Measurements from ENCODE around the gene EZH2. TPM values are rescaled to one million over a fixed set of nuclear protein-coding genes. Genes with fewer than 3 reads are reported as not detected.

EZH2 gene
- total and polyA plus RNA-seq, 2 donors (not counting 3 experiments of a cell fraction or from before 2014, with no cell fraction given) = 16.9 to 33.4 TPM

DNA sequence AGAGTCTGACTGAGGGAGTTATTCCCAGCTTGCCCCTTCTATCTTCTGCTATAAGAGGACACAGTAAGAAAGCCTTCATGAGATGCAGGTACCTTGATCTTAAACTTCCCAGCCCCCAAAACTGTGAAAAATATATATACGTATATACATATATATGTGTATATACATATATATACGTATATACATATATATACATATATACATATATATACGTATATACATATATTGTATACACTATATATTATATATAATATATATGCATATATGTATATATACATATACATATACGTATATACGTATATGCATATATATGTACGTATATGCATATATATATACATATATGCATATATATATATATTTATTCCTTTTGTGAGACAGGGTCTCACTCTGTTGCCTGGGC, 17.7 kb downstream of the EZH2 start:
- no peaks in the 10 kb centered on the region for H3K4me1 ChIP-seq (ENCODE audit: control insufficient read depth, extremely low read depth, insufficient read depth, low read length)
- no peak for TF ChIP-seq MYC (IDR thresholded peaks at IDR 0.05; ENCODE audit: low read depth, low read length)
- TF ChIP-seq, protein P1, sequence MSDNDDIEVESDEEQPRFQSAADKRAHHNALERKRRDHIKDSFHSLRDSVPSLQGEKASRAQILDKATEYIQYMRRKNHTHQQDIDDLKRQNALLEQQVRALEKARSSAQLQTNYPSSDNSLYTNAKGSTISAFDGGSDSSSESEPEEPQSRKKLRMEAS (IDR thresholded peaks at IDR 0.05; ENCODE audit: insufficient read depth, insufficient read length) = no peak
- no peak for TF ChIP-seq POLR2AphosphoS5 (IDR thresholded peaks at IDR 0.05; ENCODE audit: insufficient read depth, low read depth, low read length)
- TF ChIP-seq FOS (IDR thresholded peaks at IDR 0.05; ENCODE audit: borderline replicate concordance, insufficient read depth, low read length) = no peak
- TF ChIP-seq, protein P2, sequence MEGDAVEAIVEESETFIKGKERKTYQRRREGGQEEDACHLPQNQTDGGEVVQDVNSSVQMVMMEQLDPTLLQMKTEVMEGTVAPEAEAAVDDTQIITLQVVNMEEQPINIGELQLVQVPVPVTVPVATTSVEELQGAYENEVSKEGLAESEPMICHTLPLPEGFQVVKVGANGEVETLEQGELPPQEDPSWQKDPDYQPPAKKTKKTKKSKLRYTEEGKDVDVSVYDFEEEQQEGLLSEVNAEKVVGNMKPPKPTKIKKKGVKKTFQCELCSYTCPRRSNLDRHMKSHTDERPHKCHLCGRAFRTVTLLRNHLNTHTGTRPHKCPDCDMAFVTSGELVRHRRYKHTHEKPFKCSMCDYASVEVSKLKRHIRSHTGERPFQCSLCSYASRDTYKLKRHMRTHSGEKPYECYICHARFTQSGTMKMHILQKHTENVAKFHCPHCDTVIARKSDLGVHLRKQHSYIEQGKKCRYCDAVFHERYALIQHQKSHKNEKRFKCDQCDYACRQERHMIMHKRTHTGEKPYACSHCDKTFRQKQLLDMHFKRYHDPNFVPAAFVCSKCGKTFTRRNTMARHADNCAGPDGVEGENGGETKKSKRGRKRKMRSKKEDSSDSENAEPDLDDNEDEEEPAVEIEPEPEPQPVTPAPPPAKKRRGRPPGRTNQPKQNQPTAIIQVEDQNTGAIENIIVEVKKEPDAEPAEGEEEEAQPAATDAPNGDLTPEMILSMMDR (IDR thresholded peaks at IDR 0.05; ENCODE audit: extremely low read depth in 1 of 2, insufficient read depth in 1 of 2, low read depth in 1 of 2, low read length in 2 of 2) = no peak
- TF ChIP-seq POLR2A (IDR thresholded peaks at IDR 0.05; ENCODE audit: low read depth, low read length) = no peak
- TF ChIP-seq JUN (IDR thresholded peaks at IDR 0.05; ENCODE audit: borderline replicate concordance, insufficient read depth, insufficient read length, low read depth) = no peak
- TF ChIP-seq EZH2 (IDR thresholded peaks at IDR 0.05; ENCODE audit: borderline replicate concordance, low read depth, low read length, severe bottlenecking) = no peak
- TF ChIP-seq GATA2 (IDR thresholded peaks at IDR 0.05; ENCODE audit: insufficient read depth, insufficient read length, low read depth, low read length) = no peak
- CTCF ChIA-PET = no interaction called here
- no peak overlapping the region for H3K9ac ChIP-seq (replicated peaks; ENCODE audit: extremely low read depth, insufficient read depth, low read length)
- no peaks in the 10 kb centered on the region for H3K9me1 ChIP-seq (replicated peaks; ENCODE audit: control insufficient read depth, extremely low read depth, insufficient read depth, low read length)
- no peak overlapping the region for H3K4me3 ChIP-seq (replicated peaks in 1 of 3; ENCODE audit: insufficient read depth in 1 of 3, low read depth in 1 of 3, low read length in 3 of 3)
- no peak overlapping the region for H2AFZ ChIP-seq (ENCODE audit: low read depth, low read length)
- H3K27ac ChIP-seq (ENCODE audit: insufficient read depth, low read depth, low read length) = no peak overlapping the region
- intact Hi-C loops (cut with micrococcal nuclease) (no loop called here), dilution Hi-C loops (cut with MboI; ENCODE audit: extremely low pct_ligation_motif_present, low sequenced_read_pairs) (no loop called here)
- H4K20me1 ChIP-seq (replicated peaks; ENCODE audit: control insufficient read depth, extremely low read depth, insufficient read depth, low read length) = no peaks in the 10 kb centered on the region
- no peak for FAIRE-seq
- H3K4me2 ChIP-seq (ENCODE audit: insufficient read depth, low read length) = no peak overlapping the region
- H3K36me3 ChIP-seq (ENCODE audit: control insufficient read depth in 2 of 2, extremely low read depth in 1 of 2, insufficient read depth in 2 of 2, low read length in 2 of 2) = no peaks in the 10 kb centered on the region
- no peaks in the 10 kb centered on the region for H3K9me3 ChIP-seq (replicated peaks; ENCODE audit: control insufficient read depth, insufficient read depth, low read length)
- DNase-seq (ENCODE audit: low read depth, low spot score) = no peak
- POLR2A ChIA-PET = no interaction called here
- peaks cover 90% of the 10 kb centered on the region for H3K79me2 ChIP-seq (ENCODE audit: control insufficient read depth, insufficient read depth, low read length)
- no TSS peak for BruUV-seq (replicated peaks)
- H3K27me3 ChIP-seq (ENCODE audit: control insufficient read depth in 2 of 2, insufficient read depth in 2 of 2, low read length in 2 of 2) = no peaks in the 10 kb centered on the region
